IPS-NIHi7 (cell line): ENCODE results near the gene CAMTA1.
A peak's percentile ranks its signal among the peaks of the same experiment; 100 is the strongest.

Experiments used
- DNase-seq: peaks from one replicate; pipeline ENCODE4 v3.0.0; 2012; ENCODE audit warnings: mixed read lengths; ENCODE audit errors: extremely low spot score

CAMTA1 gene

GRCh38 chr1:7570311-7570710 is 785.1 kb downstream of the CAMTA1 start:
- DNase-seq: no peak

GRCh38 chr1:7572654-7573152 is 787.4 kb downstream of the CAMTA1 start:
- no peak for DNase-seq

DNA sequence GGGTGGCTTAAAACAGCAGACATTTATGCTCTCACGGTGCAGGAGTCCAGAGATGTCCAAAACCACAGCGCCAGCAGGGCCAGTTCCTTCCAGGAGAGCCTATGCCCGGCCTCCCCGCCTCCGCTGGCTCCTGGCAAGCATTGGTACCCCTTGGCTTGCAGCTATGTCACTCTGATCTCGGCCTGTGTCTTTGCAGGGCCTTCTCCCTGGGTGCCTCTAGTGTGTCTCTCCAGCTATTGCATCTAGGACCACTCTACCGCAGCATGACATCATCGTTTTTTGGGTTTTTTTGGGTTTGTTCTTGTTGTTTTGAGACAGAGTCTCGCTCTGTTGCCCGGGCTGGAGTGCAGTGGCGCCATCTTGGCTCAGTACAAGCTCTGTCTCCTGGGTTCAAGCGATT is 788.2 kb downstream of the CAMTA1 start:
- no peak for DNase-seq

GRCh38 chr1:7574121-7575040 is 789.1 kb downstream of the CAMTA1 start:
- no peak for DNase-seq

DNA sequence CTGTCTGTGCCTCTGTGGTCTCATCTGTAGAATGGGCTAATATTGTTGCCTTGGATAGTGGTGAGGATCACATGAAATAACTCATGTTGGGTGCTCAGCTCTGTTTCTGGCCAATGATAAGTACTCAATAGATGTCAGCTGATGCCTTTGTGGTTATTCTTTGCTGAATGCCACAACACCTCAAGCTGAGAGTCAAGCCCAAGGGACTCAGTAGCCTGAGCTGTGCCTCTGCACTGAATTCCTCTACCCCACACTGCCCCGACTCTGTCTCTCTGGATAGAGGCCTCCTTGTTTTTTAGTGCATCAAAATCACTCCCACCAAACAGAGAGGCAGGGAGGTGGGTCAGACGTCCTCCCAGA is 789.8 kb downstream of the CAMTA1 start:
- no peak for DNase-seq

DNA sequence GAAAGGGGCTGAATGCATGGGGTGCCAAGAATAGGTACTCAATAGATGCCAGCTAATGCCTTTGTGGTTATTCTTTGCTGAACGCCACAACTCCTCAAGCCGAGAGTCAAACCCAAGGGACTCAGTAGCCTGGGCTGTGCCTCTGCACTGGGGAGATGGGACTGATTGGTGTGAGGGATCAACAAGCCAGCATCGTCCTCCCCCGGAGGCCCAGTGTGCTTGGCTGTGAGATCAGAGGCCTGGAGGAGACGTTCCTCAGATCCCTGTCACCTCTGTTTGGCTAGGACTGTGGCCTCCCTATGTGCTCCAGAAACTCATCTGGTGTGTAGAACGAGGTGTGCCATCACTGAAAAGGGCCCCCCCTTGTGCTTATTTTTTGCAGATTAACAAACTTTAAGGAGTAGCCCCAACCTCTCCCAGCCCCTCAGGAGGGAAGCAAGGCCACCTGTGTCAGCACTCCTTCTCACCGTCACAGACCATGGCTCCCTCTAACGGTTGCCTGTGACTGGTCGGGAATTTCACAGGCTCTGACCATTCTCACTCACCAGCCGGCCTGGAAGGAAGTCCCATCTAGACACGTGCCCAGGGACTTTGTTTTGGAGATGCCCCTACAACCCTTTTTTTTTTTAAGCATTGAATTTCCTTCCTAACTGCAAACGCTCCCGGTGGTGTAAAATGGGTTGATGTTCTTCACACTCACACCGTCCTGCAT is 791.8 kb downstream of the CAMTA1 start:
- DNase-seq: peak; percentile 76

- no peak for DNase-seq
These were observed 793.0 kb downstream of the CAMTA1 start for GRCh38 chr1:7578206-7578605.

GRCh38 chr1:7579016-7579415 is 793.8 kb downstream of the CAMTA1 start:
- DNase-seq: no peak

- DNase-seq: no peak
These were observed 794.9 kb downstream of the CAMTA1 start for GRCh38 chr1:7579831-7580804.

GRCh38 chr1:7580923-7581753 is 795.9 kb downstream of the CAMTA1 start:
- DNase-seq: no peak

DNA sequence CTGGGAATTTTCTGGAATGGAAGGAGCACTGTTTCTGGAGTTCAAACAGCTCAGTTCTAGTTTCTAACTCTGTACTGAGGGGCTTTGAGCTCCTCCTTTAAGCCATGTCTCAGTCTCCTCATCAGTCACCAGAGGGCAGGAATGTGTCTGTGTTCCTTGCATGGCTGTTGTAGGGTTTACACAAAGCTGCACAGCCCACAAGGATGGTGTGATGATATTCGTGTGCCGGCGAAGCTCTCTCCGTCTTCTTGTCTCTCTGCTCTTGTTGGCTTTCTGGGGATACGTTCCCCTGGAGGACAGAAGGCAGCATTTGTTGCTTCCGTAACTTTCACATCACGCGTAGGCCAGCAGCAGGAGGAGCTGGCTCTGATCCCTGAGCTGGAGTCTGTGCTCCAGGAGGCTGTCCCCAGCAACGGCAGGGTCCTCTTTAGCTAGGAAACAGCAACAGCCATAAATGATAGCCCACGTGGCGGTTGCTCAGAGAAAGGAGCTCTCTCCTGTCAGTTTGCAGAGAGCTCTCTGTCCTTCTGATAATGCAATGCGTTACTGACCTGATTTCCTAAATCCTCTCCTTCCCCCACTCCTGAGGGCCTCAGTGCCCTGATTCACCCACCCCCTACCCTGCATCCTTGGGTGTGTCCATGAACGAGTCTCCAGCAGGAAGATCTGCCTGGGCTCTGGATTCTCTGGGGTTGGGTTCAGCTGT is 796.7 kb downstream of the CAMTA1 start:
- DNase-seq: no peak

- DNase-seq: no peak
These were observed 797.3 kb downstream of the CAMTA1 start for GRCh38 chr1:7582460-7582972.

DNA sequence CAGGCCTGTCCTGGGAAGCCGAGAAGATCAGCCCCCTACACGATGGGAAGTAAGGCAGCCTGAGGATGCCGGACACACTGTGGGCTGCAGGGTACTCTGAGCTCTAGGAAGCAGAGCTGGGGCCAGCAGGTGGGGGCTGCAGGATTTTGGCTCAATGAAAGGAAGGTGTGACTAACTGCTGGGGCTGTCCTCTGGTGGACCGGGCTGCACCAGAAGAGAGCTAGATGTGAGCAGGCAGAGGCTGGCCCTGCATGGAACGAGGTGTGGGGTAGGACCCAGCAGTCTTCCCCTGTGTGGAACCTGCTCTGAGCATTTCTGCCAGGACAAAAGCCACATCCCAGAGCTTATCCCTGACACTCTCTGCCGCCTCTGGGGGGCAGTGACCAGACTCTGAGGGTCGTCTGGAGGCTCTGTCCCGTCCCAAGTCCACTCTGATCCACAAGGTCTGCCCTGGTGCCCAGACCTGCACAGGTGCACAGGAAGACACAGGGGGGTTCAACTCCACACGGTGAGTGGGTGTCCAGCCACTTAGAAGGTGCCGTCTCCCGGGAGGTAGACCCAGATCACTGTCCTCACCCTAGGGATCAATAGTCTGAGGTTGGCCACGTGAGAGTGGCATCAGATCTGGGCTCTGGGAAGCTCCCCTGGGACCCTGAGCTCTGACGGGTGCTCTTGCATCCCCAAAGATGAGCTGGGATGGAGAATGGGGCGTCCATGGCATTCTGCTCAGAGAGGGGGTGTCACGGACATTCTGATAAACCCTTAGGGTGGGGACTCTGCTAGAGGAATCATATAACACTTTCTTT is 798.2 kb downstream of the CAMTA1 start:
- DNase-seq: no peak

DNA sequence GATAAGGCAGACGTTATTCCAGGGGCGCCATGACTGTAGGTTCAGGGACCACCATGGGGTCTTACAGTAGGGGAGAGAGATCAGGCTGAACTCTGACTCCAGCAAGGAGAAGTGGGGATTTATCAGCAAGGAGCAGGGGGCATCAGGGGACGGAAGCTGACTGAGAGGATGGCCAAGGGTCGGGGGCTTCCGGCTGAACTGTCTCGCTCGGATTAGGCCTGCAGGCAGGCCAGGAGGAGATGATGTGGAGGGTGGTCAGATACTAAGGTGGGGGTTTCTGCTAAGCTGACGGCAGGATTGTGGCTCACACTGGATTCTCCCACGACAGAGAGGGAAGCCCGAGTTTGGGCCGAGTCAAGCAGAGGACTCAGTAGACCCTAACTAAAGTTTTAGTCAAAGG is 798.9 kb downstream of the CAMTA1 start:
- no peak for DNase-seq

GRCh38 chr1:7584643-7585042 is 799.4 kb downstream of the CAMTA1 start:
- DNase-seq: no peak

DNA sequence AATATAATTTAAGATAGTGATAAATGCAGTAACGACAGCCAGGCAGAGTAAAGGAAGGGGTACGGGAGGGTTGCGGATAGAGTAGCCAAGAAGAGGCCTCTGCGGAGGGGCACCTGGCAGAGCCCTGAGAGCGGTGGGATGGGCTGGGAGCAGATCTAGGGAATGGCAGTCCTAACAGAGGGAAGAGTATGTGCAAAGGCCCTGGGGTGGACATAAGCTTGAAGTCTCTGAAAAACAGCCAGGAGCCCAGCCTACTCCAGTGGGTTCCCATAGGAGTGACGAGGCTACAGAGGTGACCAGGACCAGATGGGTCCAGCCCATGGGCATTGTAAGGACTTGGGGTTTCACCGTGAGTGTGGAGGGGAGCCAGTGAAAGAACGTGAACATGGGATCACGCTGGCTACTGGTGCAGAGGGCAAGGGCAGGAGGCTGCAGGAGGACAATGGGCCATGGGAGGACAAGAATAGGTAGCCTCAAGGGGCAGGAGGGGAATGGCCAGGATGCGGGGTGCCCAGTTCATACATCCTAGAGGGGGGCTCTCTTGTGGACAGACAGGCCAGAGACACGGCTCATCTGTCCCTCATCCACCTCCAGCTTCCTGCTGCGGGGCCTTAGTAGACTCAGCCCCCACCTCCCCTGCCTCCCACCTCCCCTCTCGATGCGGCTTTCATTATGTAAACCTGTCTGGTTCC is 800.1 kb downstream of the CAMTA1 start:
- DNase-seq: no peak

GRCh38 chr1:7586031-7586941 is 801.0 kb downstream of the CAMTA1 start:
- DNase-seq: no peak
